Frontal cortex (tissue), 4 donors: ENCODE measurements around the gene TRERF1. TPM values are rescaled to one million over a fixed set of nuclear protein-coding genes. Genes with fewer than 3 reads are reported as not detected.

Source experiments
- DNase-seq, 2 donors: peaks; one replicate each; pipeline ENCODE4 v3.0.0; 2012; ENCODE audit warnings: low spot score in 2 of 2
- FAIRE-seq: peaks from 2 replicates; lab custom pipeline; 2012; peaks lifted over from hg19 to GRCh38; lab: Jason Lieb, UNC
- total RNA-seq: library from RNA; depleted of rRNA; stranded (reverse); fragments of >200 nt; gene quantifications from one replicate; pipeline ENCODE4 v1.2.3, GENCODE V29; 2014
- donor health status: control.
- donor health status: control.
- donor health status: control.

The TRERF1 gene
- total RNA-seq, 1 donor from 2014 or later = 2.9 TPM

GRCh38 chr6:42266538-42266937, 185.2 kb downstream of the TRERF1 start:
- FAIRE-seq = no peak
- DNase-seq = no peak

GRCh38 chr6:42264852-42265390, 186.8 kb downstream of the TRERF1 start:
- DNase-seq (no peak), FAIRE-seq (no peak)

GRCh38 chr6:42264162-42264851, 187.4 kb downstream of the TRERF1 start:
- no peak for FAIRE-seq
- no peak for DNase-seq

GRCh38 chr6:42263165-42263728, 188.5 kb downstream of the TRERF1 start:
- FAIRE-seq (no peak), DNase-seq (no peak)

GRCh38 chr6:42260972-42261371, 190.8 kb downstream of the TRERF1 start:
- no peak for DNase-seq
- FAIRE-seq = no peak

- no peak for DNase-seq
- FAIRE-seq = no peak
Measured at GRCh38 chr6:42260396-42260888, 191.3 kb downstream of the TRERF1 start.

- FAIRE-seq (no peak), DNase-seq (no peak)
Measured at GRCh38 chr6:42259841-42260395, 191.8 kb downstream of the TRERF1 start.

- FAIRE-seq = no peak
- no peak for DNase-seq
Measured at GRCh38 chr6:42259286-42259685, 192.4 kb downstream of the TRERF1 start.

- no peak for FAIRE-seq
Measured at GRCh38 chr6:42257614-42258013, 194.1 kb downstream of the TRERF1 start.

GRCh38 chr6:42257063-42257462, 194.7 kb downstream of the TRERF1 start:
- DNase-seq (no peak), FAIRE-seq (no peak)

More at GRCh38 chr6:42257614-42258013, 194.1 kb downstream of the TRERF1 start:
- no peak for DNase-seq

- FAIRE-seq (no peak), DNase-seq (no peak)
Measured at GRCh38 chr6:42255050-42255449, 196.7 kb downstream of the TRERF1 start.

- no peak for DNase-seq
- FAIRE-seq = no peak
Measured at GRCh38 chr6:42254505-42254904, 197.2 kb downstream of the TRERF1 start.

- DNase-seq (no peak), FAIRE-seq (no peak)
Measured at GRCh38 chr6:42251911-42252637, 199.7 kb downstream of the TRERF1 start.

- no peak for FAIRE-seq
Measured at GRCh38 chr6:42251500-42251899, 200.2 kb downstream of the TRERF1 start.

GRCh38 chr6:42250274-42250931, 201.3 kb downstream of the TRERF1 start:
- FAIRE-seq (no peak), DNase-seq (no peak)

More at GRCh38 chr6:42251500-42251899, 200.2 kb downstream of the TRERF1 start:
- no peak for DNase-seq

- DNase-seq (no peak), FAIRE-seq (no peak)
Measured at GRCh38 chr6:42249279-42249678, 202.4 kb downstream of the TRERF1 start.

GRCh38 chr6:42243046-42243445, 208.7 kb downstream of the TRERF1 start:
- no peak for DNase-seq

GRCh38 chr6:42241915-42242314, 209.8 kb downstream of the TRERF1 start:
- FAIRE-seq (no peak), DNase-seq (no peak)

More at GRCh38 chr6:42243046-42243445, 208.7 kb downstream of the TRERF1 start:
- FAIRE-seq = no peak

- FAIRE-seq (no peak), DNase-seq (no peak)
Measured at GRCh38 chr6:42239736-42240375, 211.9 kb downstream of the TRERF1 start.
